Pancreas (tissue), 10 donors: Measurements from ENCODE around the gene IL16. TPM values are rescaled to one million over a fixed set of nuclear protein-coding genes. Genes with fewer than 3 reads are reported as not detected.

Experiments used
- ATAC-seq, 4 donors: fragments of 200-7000 bp; cut with Tn5 transposase; one replicate each; pipeline versions ENCODE4 v1.8.0 to v1.9.1; 2020; ENCODE audit warnings: mild to moderate bottlenecking in 4 of 4, moderate library complexity in 4 of 4
- DNase-seq, 6 donors: peaks; one replicate each; pipeline ENCODE4 v3.0.0-alpha.2; 2020
- FAIRE-seq: peaks from 2 replicates; lab custom pipeline; 2012; peaks lifted over from hg19 to GRCh38; lab: Jason Lieb, UNC
- H3K27ac ChIP-seq, 4 donors: fragments of 200-600 bp; sonication (generic); 1 replicate in 3 of 4; 2 replicates in 1 of 4; pipeline versions ENCODE4 v1.5.0 to v1.8.0; 2020
- H3K27me3 ChIP-seq, 4 donors: fragments of 200-600 bp; one replicate each; pipeline ENCODE4 v1.8.0; 2021
- H3K36me3 ChIP-seq, 3 donors: fragments of 200-600 bp; sonication (generic) in 1 of 3; one replicate each; pipeline versions ENCODE4 v1.5.0 to v1.8.0; 2020 to 2021
- H3K4me1 ChIP-seq, 3 donors: fragments of 200-600 bp; one replicate each; pipeline ENCODE4 v1.8.0; 2021
- H3K4me3 ChIP-seq, 4 donors: fragments of 200-600 bp; sonication (generic) in 2 of 4; one replicate each; pipeline versions ENCODE4 v1.5.0 to v1.8.0; 2020 to 2021
- H3K9me3 ChIP-seq, 4 donors: fragments of 200-600 bp; one replicate each; pipeline ENCODE4 v1.8.0; 2021
- CTCF ChIP-seq, 4 donors: fragments of 200-600 bp; sonication (generic) in 3 of 4; IDR thresholded peaks; one replicate each; pipeline versions ENCODE4 v1.5.0 to v1.8.0; 2021; ENCODE audit warnings: antibody characterized with exemption in 4 of 4
- WGBS, 2 donors: extraction: QIAGEN DNeasy Blood & Tissue Kit; methylation state at CpG; one replicate each; pipeline ENCODE4 v1.1.7; 2013; 5-methylcytosine and 5-hydroxymethylcytosine counted together
- intact Hi-C, 3 donors: fragments of 100-400 bp; cut with DNase I; formaldehyde crosslinking; loops; one replicate each; pipeline versions ENCODE4 v1.11.1 to v1.14.2; 2022
- polyA plus RNA-seq, 2 donors: library from polyadenylated mRNA; stranded (reverse); fragments of 200-250 nt; gene quantifications; one replicate each; pipeline ENCODE4 v1.2.3, GENCODE V29; 2013
- total RNA-seq, 6 donors: library from RNA; stranded (reverse); fragmentation: NEBNext Ultra II Directional in 4 of 6; extraction: Animal tissue kit (Norgen Biotek cat#: 25700) in 4 of 6; gene quantifications; one replicate each; pipeline versions ENCODE4 v1.2.1 to v1.2.4, GENCODE V29; 2021 to 2023
- donor health status: healthy with polysubstance abuse.
- donor health status: DM: no; HTN: no; CAD: no; lungs with moderate emphysema.
- donor health status: DM: no; HTN: no; CAD: no.
- donor health status: control.
- donor health status: control.
- donor health status: Bipolar disorder and iron deficiency.
- donor health status: DM: yes; HTN: yes; CAD: no.
- donor health status: DM: no; HTN: no; CAD: no.
- donor health status: DM: no; HTN: no; CAD: no.
- donor health status: DM: yes; HTN: yes; CAD: no.

IL16 gene
- total and polyA plus RNA-seq, 8 donors = 0.79 to 7.0 (median 2.4) TPM

- Histone ChIP-seq H3K36me3 (no peaks in the 10 kb centered on the region), H3K9me3 (no peaks in the 10 kb centered on the region), H3K27me3 (no peaks in the 10 kb centered on the region), H3K4me3 (no peak overlapping the region), H3K4me1 (no peaks in the 10 kb centered on the region), H3K27ac (no peak overlapping the region)
- DNase-seq (no peak), FAIRE-seq (no peak), ATAC-seq (no peak)
- 76 to 94% methylated on average over 3 of the region's 3 CpGs for WGBS, 2 donors
- intact Hi-C loops = no loop called here
- no peak for TF ChIP-seq CTCF (IDR thresholded peaks at IDR 0.05)
These were observed 31.1 kb upstream of the IL16 start for GRCh38 chr15:81165535-81165934.

GRCh38 chr15:81166636-81167305, 29.9 kb upstream of the IL16 start:
- DNase-seq (no peak), FAIRE-seq (no peak), ATAC-seq (no peak)
- no peak for TF ChIP-seq CTCF (IDR thresholded peaks at IDR 0.05)
- no peak overlapping the region for H3K27ac ChIP-seq
- no peak overlapping the region for H3K4me3 ChIP-seq
- no peaks in the 10 kb centered on the region for H3K4me1 ChIP-seq
- no peaks in the 10 kb centered on the region for H3K36me3 ChIP-seq
- H3K9me3 ChIP-seq = no peaks in the 10 kb centered on the region
- WGBS, 2 donors = 71 to 82% methylated on average over 3 of the region's 3 CpGs
- intact Hi-C loops = no loop called here
- no peaks in the 10 kb centered on the region for H3K27me3 ChIP-seq

- intact Hi-C loops = no loop called here
- no peaks in the 10 kb centered on the region for H3K27me3 ChIP-seq
- H3K36me3 ChIP-seq = no peaks in the 10 kb centered on the region
- H3K4me1 ChIP-seq = no peaks in the 10 kb centered on the region
- H3K4me3 ChIP-seq = no peak overlapping the region
- H3K9me3 ChIP-seq = no peaks in the 10 kb centered on the region
- DNase-seq (no peak), FAIRE-seq (no peak), ATAC-seq (no peak)
- H3K27ac ChIP-seq = no peak overlapping the region
- no peak for TF ChIP-seq CTCF (IDR thresholded peaks at IDR 0.05)
- 88 to 93% methylated on average over 2 of the region's 2 CpGs for WGBS, 2 donors
These were observed 28.6 kb upstream of the IL16 start for GRCh38 chr15:81168131-81168526.

GRCh38 chr15:81168644-81169043, 28.0 kb upstream of the IL16 start:
- Histone ChIP-seq H3K4me1 (no peaks in the 10 kb centered on the region), H3K36me3 (no peaks in the 10 kb centered on the region), H3K4me3 (no peak overlapping the region), H3K27me3 (no peaks in the 10 kb centered on the region), H3K9me3 (no peaks in the 10 kb centered on the region), H3K27ac (no peak overlapping the region)
- FAIRE-seq (no peak), ATAC-seq (no peak), DNase-seq (no peak)
- intact Hi-C loops = no loop called here
- no peak for TF ChIP-seq CTCF (IDR thresholded peaks at IDR 0.05)
- 86 to 96% methylated on average over 2 of the region's 2 CpGs for WGBS, 2 donors

- no peak for FAIRE-seq
- Histone ChIP-seq H3K27ac (no peak overlapping the region), H3K27me3 (no peaks in the 10 kb centered on the region), H3K36me3 (no peaks in the 10 kb centered on the region), H3K9me3 (no peaks in the 10 kb centered on the region), H3K4me1 (no peaks in the 10 kb centered on the region), H3K4me3 (no peak overlapping the region)
- intact Hi-C loops = no loop called here
- no peak for ATAC-seq
- 64 to 68% methylated on average over 3 of the region's 3 CpGs for WGBS, 2 donors
- no peak for TF ChIP-seq CTCF (IDR thresholded peaks at IDR 0.05)
- no peak for DNase-seq
These were observed 26.2 kb upstream of the IL16 start for GRCh38 chr15:81170511-81170910.
